Lung (tissue), 12 donors: ENCODE results near the gene FAM229B. TPM values are rescaled to one million over a fixed set of nuclear protein-coding genes. Genes with fewer than 3 reads are reported as not detected.

ENCODE experiments used
- ATAC-seq: fragments of 200-7000 bp; cut with Tn5 transposase; one replicate; pipeline ENCODE4 v1.9.1; 2020; ENCODE audit warnings: moderate number of reproducible peaks; ENCODE audit not compliant: insufficient read depth, low FRiP score
- DNase-seq, 3 donors: peaks; one replicate each; pipeline ENCODE4 v3.0.0-alpha.2; 2013 to 2017
- H3K27ac ChIP-seq, 2 donors: one replicate each; pipeline ENCODE4 v1.5.1; 2013; ENCODE audit warnings: mild to moderate bottlenecking in 2 of 2, moderate library complexity in 2 of 2, control low read depth in 1 of 2, inconsistent platforms in 1 of 2, low read depth in 1 of 2, low read length in 1 of 2
- H3K27me3 ChIP-seq, 3 donors: one replicate each; pipeline ENCODE4 v1.5.1; 2013; ENCODE audit warnings: low read length in 2 of 3; ENCODE audit not compliant: control insufficient read depth in 3 of 3, insufficient read depth in 3 of 3
- H3K36me3 ChIP-seq, 4 donors: one replicate each; pipeline ENCODE4 v1.5.1; 2013; ENCODE audit warnings: low read length in 4 of 4, mild to moderate bottlenecking in 1 of 4, moderate library complexity in 1 of 4; ENCODE audit not compliant: control insufficient read depth in 4 of 4, insufficient read depth in 4 of 4
- H3K4me1 ChIP-seq, 5 donors: one replicate each; pipeline ENCODE4 v1.5.1; 2013; ENCODE audit warnings: low read length in 5 of 5, mild to moderate bottlenecking in 2 of 5, moderate library complexity in 1 of 5; ENCODE audit not compliant: control insufficient read depth in 5 of 5, insufficient read depth in 5 of 5
- H3K4me3 ChIP-seq: one replicate; pipeline ENCODE4 v1.5.1; 2013; ENCODE audit warnings: mild to moderate bottlenecking, control low read depth, moderate library complexity
- H3K9ac ChIP-seq, 2 donors: one replicate each; pipeline ENCODE4 v1.5.1; 2013; ENCODE audit warnings: low read length in 2 of 2, control low read depth in 1 of 2; ENCODE audit not compliant: insufficient read depth in 1 of 2
- H3K9me3 ChIP-seq, 4 donors: one replicate each; pipeline ENCODE4 v1.5.1; 2013; ENCODE audit warnings: low read length in 3 of 4, mild to moderate bottlenecking in 1 of 4, moderate library complexity in 1 of 4; ENCODE audit not compliant: control insufficient read depth in 4 of 4, insufficient read depth in 3 of 4
- WGBS, 2 donors: extraction: QIAGEN DNeasy Blood & Tissue Kit; methylation state at CpG; one replicate each; pipeline ENCODE4 v1.1.7; 2013; 5-methylcytosine and 5-hydroxymethylcytosine counted together
- polyA plus RNA-seq, 2 donors: library from polyadenylated mRNA; stranded (reverse); fragments of 200-250 nt; gene quantifications; one replicate each; pipeline ENCODE4 v1.2.1, GENCODE V29; 2013
- total RNA-seq, 2 donors: library from RNA; depleted of rRNA in 1 of 2; stranded (reverse); fragments of >200 nt in 1 of 2; gene quantifications; one replicate each; pipeline ENCODE4 v1.2.1, GENCODE V29; 2014 to 2021
- TF ChIP-seq, protein P1 (sequence below): IDR thresholded peaks from 2 replicates; pipeline ENCODE4 v1.5.1; 2012; ENCODE audit warnings: mild to moderate bottlenecking; ENCODE audit errors: control extremely low read depth, extremely low read depth
- donor health status: control.
- donor health status: control.
- donor health status: Bipolar disorder and iron deficiency.
- donor health status: healthy.
- donor health status: DM: yes; HTN: yes; CAD: no.

Gene FAM229B
- total and polyA plus RNA-seq, 4 donors, result 16.5 to 35.6 (median 26.0) TPM

DNA sequence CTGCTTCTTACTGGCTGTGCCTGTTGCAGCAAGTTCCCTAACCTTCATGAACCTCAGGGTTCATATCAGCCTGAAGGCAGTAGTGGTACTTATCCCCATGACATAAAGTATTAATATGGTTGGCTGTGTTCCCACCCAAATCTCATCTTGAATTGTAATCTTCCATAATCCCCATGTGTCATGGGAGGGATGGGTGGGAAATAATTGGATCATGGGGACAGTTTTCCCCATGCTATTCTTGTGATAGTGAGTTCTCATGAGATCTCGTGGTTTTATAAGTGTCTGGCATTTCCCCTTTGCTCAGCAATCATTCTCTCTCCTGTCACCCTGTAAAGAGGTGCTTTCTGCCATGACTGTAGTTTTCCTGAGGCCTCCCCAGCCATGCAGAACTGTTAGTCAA, 61.8 kb downstream of the FAM229B start:
- ATAC-seq, result no peak
- peaks cover 2 to 44% (median 21%) of the 10 kb centered on the region in 4 donors for H3K36me3 ChIP-seq
- no peaks in the 10 kb centered on the region for H3K9me3 ChIP-seq
- 27 to 39% methylated on average over 1 of the region's 1 CpG for WGBS, 2 donors
- DNase-seq, result peak in 1 of 3 donors; percentile 23
- H3K27ac ChIP-seq, result peak overlapping the region in 1 of 2 donors; percentile 55
- H3K9ac ChIP-seq, result no peak overlapping the region
- H3K4me1 ChIP-seq, result peaks cover 0 to 15% (median 3%) of the 10 kb centered on the region in 5 donors
- TF ChIP-seq, protein P1, sequence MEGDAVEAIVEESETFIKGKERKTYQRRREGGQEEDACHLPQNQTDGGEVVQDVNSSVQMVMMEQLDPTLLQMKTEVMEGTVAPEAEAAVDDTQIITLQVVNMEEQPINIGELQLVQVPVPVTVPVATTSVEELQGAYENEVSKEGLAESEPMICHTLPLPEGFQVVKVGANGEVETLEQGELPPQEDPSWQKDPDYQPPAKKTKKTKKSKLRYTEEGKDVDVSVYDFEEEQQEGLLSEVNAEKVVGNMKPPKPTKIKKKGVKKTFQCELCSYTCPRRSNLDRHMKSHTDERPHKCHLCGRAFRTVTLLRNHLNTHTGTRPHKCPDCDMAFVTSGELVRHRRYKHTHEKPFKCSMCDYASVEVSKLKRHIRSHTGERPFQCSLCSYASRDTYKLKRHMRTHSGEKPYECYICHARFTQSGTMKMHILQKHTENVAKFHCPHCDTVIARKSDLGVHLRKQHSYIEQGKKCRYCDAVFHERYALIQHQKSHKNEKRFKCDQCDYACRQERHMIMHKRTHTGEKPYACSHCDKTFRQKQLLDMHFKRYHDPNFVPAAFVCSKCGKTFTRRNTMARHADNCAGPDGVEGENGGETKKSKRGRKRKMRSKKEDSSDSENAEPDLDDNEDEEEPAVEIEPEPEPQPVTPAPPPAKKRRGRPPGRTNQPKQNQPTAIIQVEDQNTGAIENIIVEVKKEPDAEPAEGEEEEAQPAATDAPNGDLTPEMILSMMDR, result no peak
- no peak overlapping the region for H3K4me3 ChIP-seq
- H3K27me3 ChIP-seq, result no peaks in the 10 kb centered on the region

DNA sequence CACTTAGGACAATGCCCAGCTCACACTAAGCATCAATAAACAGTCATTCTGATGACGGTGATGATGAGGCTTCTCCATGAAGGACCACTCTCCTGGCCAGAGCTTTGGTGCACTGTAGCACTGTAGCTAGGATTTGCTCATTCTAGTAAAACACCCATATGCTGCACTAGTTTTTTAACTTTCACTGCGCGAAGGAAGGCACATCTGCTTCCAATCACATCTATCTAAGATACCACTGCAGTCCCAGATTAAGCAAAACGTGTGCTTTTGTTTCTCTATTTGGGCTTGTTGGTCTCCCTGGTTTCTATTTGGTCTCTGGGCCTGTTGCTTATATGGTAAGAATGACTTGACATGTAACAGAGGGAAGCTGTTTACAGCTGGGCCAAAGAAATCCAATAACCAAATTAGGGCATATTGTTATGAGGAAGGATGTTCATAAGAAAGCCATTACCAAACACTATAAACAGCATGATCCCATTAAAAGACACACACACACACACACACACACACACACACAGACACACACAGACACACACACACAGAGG, 62.4 kb downstream of the FAM229B start:
- 69 to 77% methylated on average over 4 of the region's 4 CpGs for WGBS, 2 donors

DNA sequence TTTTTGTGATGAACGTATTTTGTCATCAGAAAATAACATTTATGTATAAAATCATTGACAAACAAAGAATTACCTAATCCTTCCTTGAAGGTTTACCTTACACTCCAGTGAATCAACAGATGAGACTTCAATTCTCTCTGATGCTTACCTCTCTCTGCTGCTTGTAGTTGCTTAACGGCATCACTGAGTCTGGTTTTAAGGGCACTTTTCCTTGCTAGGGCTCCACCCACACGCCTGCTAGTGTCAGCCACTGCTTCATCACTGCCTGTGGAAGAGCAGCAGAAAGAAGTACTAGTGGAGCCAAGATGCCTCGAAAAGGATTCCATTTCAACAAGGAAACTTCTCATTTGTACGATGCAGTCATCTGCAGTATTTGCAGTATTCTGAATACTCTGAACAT, 63.0 kb downstream of the FAM229B start:
- DNase-seq, result peak in 2 of 3 donors; percentile 36 to 39
- WGBS, 2 donors, result 64 to 83% methylated on average over 5 of the region's 5 CpGs

More for the DNA sequence above, 62.4 kb downstream of the FAM229B start:
- H3K4me3 ChIP-seq, result no peak overlapping the region
- no peaks in the 10 kb centered on the region for H3K9me3 ChIP-seq
- TF ChIP-seq, protein P1, result no peak
- H3K9ac ChIP-seq, result peak overlapping the region in 1 of 2 donors; percentile 54
- H3K27me3 ChIP-seq, result no peaks in the 10 kb centered on the region
- peak overlapping the region in 1 of 2 donors; percentile 55 for H3K27ac ChIP-seq
- DNase-seq (peak; percentile 60 to 94 (median 93)), ATAC-seq (peak; percentile 11)
- H3K4me1 ChIP-seq, result peaks cover 0 to 15% (median 3%) of the 10 kb centered on the region in 5 donors
- peaks cover 2 to 44% (median 16%) of the 10 kb centered on the region in 4 donors for H3K36me3 ChIP-seq

More for the DNA sequence above, 63.0 kb downstream of the FAM229B start:
- Histone ChIP-seq H3K27me3 (no peaks in the 10 kb centered on the region), H3K27ac (peak overlapping the region in 1 of 2 donors; percentile 84), H3K4me1 (peaks cover 0 to 15% (median 5%) of the 10 kb centered on the region in 5 donors), H3K36me3 (peaks cover under 1 to 41% (median 14%) of the 10 kb centered on the region in 4 donors), H3K9ac (peak overlapping the region in 1 of 2 donors; percentile 69), H3K9me3 (no peaks in the 10 kb centered on the region), H3K4me3 (no peak overlapping the region)
- no peak for ATAC-seq
- TF ChIP-seq, protein P1, result no peak

Other genes with a start within 250 kb of the FAM229B start
- 100 to 1,000 TPM in 1 of 2 donors, 10 to 100 TPM in 1; 90.8 to 157 TPM for gene FYN, start 214.1 kb upstream of the FAM229B start, total RNA-seq
- gene FYN, start 214.1 kb upstream of the FAM229B start, polyA plus RNA-seq, result 10 to 100 TPM; 27.3 to 51.1 TPM
- gene CCN6, start 33.5 kb upstream of the FAM229B start, total RNA-seq, result not detected
- not detected for gene CCN6, start 33.5 kb upstream of the FAM229B start, polyA plus RNA-seq
- 10 to 100 TPM; 15.9 to 59.2 TPM for gene TUBE1, start 109 bp upstream of the FAM229B start, total RNA-seq
- gene TUBE1, start 109 bp upstream of the FAM229B start, polyA plus RNA-seq, result 10 to 100 TPM; 10.1 to 14.2 TPM
- 100 to 1,000 TPM; 121 to 261 TPM for gene LAMA4, start 167.0 kb downstream of the FAM229B start, total RNA-seq
- 10 to 100 TPM; 28.4 to 38.6 TPM for gene LAMA4, start 167.0 kb downstream of the FAM229B start, polyA plus RNA-seq